Measurements from ENCODE around the gene SCN1B.

GRCh38 chr19:35051796-35052195, 21.5 kb downstream of the SCN1B start:
- TF ChIP-seq POLR2A (IDR thresholded peaks at IDR 0.05; ENCODE audit: low read depth, low read length) (no peak), POLR2AphosphoS5 (IDR thresholded peaks at IDR 0.05; ENCODE audit: low read depth, low read length) (no peak)

Data from GM12892 (cell line).